ENCODE results near the gene SIX2.

Gene SIX2

GRCh38 chr2:45014831-45015230 lies 5.6 kb upstream of the SIX2 start:
- DNase-seq, result no peak

DNA sequence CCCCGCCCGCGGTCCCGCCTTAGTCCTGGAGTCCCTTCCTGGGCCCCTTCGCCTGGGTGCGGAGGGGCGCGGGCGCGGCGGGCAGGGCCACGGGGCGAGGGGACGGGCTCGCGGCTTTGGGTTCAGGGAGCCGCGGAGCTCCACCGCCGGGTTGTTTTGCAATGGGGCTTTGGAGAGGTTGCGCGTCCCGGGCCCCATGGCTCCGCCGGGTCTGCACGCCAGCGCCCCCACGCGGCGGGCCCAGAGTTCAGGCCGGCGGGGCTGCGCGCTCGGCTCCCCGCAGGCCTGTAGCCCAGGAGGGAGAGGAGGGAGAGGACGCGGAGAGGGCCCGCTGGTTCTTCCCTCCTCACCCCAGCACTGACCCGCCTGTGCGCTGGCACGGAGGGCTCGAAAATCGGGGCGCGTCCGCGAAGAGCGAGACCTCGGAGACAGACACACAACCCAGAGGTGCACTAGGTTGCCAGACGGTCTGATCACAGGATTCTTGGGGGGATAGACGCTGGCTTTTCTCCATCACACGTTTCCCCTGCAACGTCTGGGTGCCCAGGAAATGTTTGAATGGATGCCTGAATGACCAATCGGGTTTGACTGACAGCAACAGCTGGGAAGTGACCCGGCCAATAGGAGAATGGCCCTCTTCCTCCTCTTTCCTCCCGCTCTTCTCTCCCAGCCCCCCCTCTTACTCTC lies 4.9 kb upstream of the SIX2 start:
- DNase-seq, result no peak

GRCh38 chr2:45013229-45014015 lies 4.2 kb upstream of the SIX2 start:
- DNase-seq, result no peak

DNA sequence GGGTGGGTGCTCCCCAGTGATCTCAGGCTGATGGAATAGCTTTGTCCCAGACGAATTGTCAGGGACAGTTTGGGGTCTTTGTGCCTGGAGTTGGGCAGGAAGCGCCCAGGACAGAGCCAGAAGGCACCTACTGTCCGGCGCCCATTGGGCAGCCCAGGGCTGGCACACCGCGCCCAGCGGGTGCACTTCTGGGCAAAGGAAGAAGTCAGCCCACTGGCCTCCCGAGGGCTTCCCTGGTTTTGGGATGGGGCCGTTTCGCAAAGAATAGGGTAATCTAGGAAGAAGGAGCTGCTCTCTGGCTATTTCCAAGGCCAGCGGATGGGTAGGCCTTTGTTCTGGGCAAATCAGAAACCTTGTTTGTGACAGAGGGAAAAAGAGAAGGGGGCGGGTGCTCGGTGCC lies 3.5 kb upstream of the SIX2 start:
- DNase-seq, result no peak

DNA sequence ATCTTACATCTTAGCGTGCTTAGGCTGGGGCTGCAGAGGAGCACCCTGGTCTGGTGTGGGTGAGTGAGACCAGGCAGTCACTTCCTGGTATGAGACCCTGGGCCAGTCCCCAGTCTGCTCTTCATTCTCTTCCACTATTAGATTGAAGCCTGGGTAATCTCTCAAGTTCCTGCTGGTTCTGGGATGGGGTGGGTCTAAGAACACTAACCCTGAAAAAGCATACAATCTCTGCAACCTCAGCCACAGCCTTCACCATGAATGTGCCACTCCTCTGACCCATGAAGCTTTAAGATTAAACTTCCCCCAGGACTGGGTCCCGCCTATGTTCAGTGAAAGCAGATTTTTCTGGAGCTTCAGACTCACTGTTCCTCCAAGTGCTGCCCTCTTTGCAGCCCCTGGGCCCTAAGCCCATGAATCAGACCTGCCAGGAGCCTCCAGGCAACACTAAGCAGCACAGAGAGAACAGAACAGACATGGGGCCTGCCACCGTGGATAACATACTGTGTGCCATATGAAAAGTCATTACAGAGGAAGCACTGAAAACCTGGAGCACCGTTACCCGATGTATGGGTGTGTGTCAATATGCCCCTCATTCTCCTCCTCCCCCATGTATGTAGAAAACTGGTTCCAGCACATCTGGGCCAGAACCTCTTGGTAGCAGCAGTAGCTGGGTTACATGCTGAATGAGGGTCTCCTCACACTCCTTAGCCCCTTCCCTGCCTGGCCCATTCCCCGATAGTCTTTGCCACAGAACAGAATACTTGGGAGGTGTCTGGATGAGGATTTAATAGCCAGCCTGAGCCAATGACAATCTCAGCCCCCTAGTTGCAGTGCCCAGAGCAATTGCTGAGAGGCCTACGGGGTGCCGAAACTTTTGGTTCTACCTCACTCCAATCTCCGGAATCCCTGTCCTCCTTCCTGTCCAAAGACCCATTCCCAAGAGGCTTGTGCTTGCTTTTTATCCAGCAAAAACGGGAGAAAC lies 2.7 kb upstream of the SIX2 start:
- no peak for DNase-seq

- DNase-seq, result no peak
Measured at GRCh38 chr2:45011121-45011520, 1.9 kb upstream of the SIX2 start.

DNA sequence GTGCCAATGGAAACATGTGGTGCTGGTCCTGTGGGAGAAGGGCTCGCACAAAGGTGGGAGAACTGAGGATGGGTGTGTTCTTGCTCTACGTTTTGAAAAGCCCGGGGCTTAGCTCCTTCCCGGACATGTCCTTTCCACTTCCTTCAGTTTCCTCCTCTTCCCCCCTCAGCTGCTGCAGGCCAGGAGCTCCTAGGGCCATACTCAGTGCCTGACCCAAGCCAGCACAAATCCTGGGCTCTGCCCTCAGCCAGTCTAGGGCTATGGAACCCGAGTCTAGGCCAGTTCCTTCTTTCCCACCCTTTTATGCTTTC lies 1.4 kb upstream of the SIX2 start:
- no peak for DNase-seq

DNA sequence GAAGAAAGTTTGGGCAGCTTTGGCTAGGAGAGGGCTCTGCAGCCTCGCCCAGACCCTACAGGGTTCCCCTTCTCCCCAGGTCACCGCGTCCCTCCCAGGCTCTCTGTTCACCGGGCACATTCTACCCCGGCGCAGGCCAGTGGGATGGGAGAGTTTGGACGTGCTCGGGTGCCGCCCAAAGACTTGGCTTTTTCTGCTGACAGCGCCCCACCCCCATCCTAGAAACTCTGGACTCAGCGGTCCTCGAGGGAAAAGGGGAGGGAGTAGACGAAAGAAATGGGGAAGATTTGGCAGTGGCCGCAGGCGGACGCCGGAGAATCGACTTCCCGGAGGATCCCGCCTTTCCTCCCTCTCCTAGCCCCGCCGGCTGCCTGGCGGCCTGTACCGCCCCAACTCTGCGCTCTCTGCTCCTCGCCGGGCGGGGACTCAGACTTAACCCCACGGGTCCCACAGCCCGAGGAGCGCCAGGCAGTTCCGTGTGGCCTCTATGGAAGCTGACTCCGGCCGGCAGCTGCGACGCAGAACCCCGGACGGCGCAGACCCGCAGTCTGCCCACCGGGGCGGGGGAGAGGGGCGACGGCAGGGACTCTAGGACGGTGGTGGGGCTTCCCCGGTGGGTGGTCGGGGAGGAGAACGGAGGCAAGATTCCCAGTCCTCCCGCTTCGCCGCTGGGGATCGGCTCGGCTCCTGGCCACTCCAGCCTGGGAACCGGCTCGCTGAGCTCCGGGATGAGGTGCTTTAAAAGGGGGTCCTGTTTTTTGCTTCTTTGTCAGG lies 863 bp upstream of the SIX2 start:
- no peak for DNase-seq

DNA sequence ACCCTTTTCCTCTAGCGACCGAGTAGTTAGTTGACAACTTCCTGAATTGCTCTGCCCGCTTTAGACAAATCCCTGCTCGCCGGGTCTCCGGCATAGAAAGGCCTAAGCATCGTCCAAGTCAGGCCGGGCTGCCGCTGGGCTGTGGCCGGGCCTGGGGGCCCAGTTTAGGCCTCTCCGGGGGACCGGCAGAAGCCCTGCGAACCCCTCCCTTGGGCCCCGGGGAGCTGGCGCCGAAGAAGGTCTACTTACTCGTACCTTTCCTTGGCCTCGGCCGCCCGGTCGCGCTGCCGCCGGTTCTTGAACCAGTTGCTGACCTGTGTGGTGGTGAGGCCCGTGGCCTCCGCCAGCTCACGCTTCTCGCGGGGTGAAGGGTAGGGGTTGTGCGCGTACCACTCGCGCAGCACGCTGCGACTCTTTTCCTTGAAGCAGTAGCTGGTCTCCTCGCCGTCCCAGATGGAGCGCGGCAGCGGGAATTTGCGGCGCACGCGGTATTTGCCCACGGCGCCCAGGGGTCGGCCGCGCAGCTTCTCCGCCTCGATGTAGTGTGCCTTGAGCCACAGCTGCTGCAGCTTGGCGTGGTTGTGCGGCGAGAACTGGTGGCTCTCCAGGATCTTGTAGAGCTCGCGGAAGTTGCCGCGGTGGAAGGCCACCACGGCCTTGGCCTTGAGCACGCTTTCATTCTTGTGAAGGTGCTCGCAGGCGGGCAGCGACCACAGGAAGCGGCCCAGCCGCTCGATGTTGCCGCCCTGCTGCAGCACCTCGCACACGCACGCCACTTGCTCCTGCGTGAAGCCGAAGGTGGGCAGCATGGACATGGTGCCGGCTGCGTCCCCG lies 739 bp downstream of the SIX2 start:
- no peak for DNase-seq

- DNase-seq, result no peak
Measured at GRCh38 chr2:45007961-45008295, 1.3 kb downstream of the SIX2 start.

DNA sequence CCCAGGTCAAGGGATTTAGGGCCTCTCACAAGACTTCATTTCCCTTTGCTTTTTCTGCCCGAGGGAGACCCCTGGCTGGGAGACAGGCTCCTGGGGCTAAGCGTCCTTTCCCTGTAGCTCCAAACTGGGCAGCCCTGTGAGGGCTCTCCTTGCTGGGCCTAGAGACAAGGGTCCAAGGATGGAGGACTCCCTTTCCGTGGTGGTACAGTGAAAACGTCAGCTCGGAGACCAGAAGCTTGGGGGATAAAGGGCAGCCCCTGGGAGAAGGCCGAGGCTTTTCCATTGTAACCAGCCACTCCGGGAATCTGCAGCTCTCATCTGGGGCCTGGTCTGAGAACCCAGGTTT lies 2.3 kb downstream of the SIX2 start:
- no peak for DNase-seq

- DNase-seq, result no peak
Measured at GRCh38 chr2:45006041-45006941, 3.0 kb downstream of the SIX2 start.

DNA sequence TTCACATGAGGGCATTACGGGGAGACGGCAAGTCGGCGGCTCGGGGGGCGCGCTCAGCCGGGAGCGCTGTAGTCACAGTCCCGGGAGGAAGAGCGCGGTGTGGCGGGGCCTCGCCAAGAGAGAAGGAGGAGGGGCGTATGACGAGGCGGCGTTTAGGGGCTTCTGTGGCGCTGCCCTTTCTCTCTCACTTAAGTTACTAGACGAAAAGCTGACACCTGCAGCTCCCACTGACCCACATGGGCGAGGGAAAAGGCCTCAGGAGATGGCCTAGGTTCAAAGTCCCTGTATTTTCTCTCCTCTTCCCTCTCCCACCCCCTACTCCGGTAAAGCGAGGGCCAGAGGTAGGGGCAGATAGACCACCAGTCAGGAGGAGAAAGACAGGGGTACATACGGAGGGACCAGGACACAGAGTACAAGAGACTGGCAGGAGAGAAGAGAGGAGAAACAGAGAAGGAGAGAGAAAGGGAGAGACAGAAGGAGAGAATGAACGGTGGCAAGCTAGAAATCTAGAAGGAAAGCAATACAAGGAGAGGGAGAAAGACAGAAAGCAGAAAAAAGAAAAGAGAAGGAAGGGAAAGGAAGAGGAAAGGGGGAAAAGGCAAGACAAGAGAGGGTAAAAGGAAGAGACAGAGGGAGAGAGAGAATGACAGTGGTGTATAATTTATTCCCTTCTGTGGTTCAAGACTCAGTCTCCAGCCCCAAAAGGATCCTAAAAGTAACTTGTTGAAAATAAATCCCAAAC lies 3.8 kb downstream of the SIX2 start:
- no peak for DNase-seq

GRCh38 chr2:45004562-45005191 lies 4.6 kb downstream of the SIX2 start:
- DNase-seq, result no peak

DNA sequence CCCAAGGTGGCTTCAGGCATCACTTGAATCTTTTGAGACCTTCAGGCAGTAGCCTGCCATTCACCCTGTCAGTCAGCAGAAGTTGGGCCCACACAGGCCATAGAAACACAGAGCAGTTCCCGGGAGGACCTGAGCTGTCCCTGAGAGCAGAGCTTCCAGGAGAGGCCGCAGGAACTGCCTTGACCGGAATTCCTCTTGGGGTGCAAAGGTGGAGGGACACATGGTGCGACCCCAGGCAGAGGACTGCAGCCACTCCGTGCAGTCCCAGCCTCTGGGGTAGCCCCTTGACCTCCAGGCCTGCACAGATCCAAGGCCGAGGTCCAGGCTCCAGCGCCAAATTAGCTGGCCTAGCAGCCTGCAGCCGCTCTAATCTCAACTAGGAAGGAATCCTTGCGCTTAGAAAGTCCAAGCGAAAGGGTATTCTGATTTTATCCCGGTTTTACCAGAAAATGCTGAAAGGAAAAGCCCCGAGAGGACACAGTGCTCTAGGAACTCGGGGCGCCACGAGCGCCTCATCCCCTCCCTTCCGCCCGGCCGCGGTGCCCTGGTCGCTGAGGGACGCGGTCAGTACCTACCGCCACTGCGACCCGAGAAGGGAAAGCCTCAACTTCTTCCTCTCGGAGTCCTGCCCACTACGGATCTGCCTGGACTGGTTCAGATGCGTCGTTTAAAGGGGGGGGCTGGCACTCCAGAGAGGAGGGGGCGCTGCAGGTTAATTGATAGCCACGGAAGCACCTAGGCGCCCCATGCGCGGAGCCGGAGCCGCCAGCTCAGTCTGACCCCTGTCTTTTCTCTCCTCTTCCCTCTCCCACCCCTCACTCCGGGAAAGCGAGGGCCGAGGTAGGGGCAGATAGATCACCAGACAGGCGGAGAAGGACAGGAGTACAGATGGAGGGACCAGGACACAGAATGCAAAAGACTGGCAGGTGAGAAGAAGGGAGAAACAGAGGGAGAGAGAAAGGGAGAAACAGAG lies 5.4 kb downstream of the SIX2 start:
- no peak for DNase-seq

- DNase-seq, result no peak
Measured at GRCh38 chr2:45002686-45003085, 6.6 kb downstream of the SIX2 start.

- DNase-seq, result no peak
Measured at GRCh38 chr2:45001869-45002385, 7.3 kb downstream of the SIX2 start.

Measured in stimulated activated CD4-positive, alpha-beta T cell treated with anti-CD3 and anti-CD28 coated beads, Interleukin-4, amount 100 ng/mL, for 24 hours (primary cell).